Cardiac fibroblast (primary cell): ENCODE measurements around the gene RERE.

Experiments
- DNase-seq, 2 donors: peaks; one replicate each; pipeline versions ENCODE4 v3.0.0 to v3.0.0-alpha.2; 2010; ENCODE audit warnings: low read depth in 2 of 2
- H3K4me3 ChIP-seq, 2 donors: replicated peaks in 1 of 2; 1 replicate in 1 of 2; 2 replicates in 1 of 2; pipeline ENCODE4 v1.5.1; 2011; ENCODE audit warnings: low read depth in 2 of 2, low read length in 2 of 2, mild to moderate bottlenecking in 2 of 2, moderate library complexity in 1 of 2
- CTCF ChIP-seq: IDR thresholded peaks from one replicate; pipeline ENCODE4 v1.5.1; 2011; ENCODE audit warnings: low read depth, mild to moderate bottlenecking, low read length, inconsistent platforms

The RERE gene

GRCh38 chr1:8776104-8776503 lies 41.3 kb downstream of the RERE start:
- no peak for DNase-seq
- TF ChIP-seq CTCF: no peak

GRCh38 chr1:8767006-8767405 lies 50.4 kb downstream of the RERE start:
- no peak for TF ChIP-seq CTCF
- no peak overlapping the region for H3K4me3 ChIP-seq
- DNase-seq: peak in 1 of 2 donors; percentile 6

More at GRCh38 chr1:8776104-8776503, 41.3 kb downstream of the RERE start:
- H3K4me3 ChIP-seq: no peak overlapping the region

- no peak for TF ChIP-seq CTCF
- no peak overlapping the region for H3K4me3 ChIP-seq
- no peak for DNase-seq
Observed at GRCh38 chr1:8765198-8765597, 52.2 kb downstream of the RERE start.

GRCh38 chr1:8764293-8764937 lies 53.0 kb downstream of the RERE start:
- no peak overlapping the region for H3K4me3 ChIP-seq
- peak; percentile 14 to 24 for DNase-seq
- TF ChIP-seq CTCF: no peak

GRCh38 chr1:8763888-8764287 lies 53.6 kb downstream of the RERE start:
- no peak overlapping the region for H3K4me3 ChIP-seq
- no peak for TF ChIP-seq CTCF
- DNase-seq: peak; percentile 28 to 32

- DNase-seq: no peak
- no peak for TF ChIP-seq CTCF
- H3K4me3 ChIP-seq: no peak overlapping the region
Observed at GRCh38 chr1:8754993-8755392, 62.4 kb downstream of the RERE start.

GRCh38 chr1:8754247-8754650 lies 63.2 kb downstream of the RERE start:
- no peak overlapping the region for H3K4me3 ChIP-seq
- DNase-seq: no peak
- TF ChIP-seq CTCF: no peak
